Body of pancreas (tissue), 4 donors: Measurements from ENCODE around the gene IVL.

ENCODE experiments used
- CTCF ChIP-seq, 7 experiments: fragments of 450-650 bp in 4 of 7; fragments of 200-600 bp in 3 of 7; sonication (generic) in 3 of 7; IDR thresholded peaks; one replicate each; pipeline ENCODE4 v1.5.1; 2016 to 2019; ENCODE audit warnings: antibody characterized with exemption in 7 of 7
- POLR2A ChIP-seq, 3 donors: fragments of 450-650 bp; IDR thresholded peaks; one replicate each; pipeline ENCODE4 v1.6.1; 2016; ENCODE audit warnings: antibody characterized with exemption in 3 of 3, mild to moderate bottlenecking in 2 of 3

- TF ChIP-seq POLR2A (IDR thresholded peaks at IDR 0.05) (no peak), CTCF (IDR thresholded peaks at IDR 0.05) (no peak)
Observed at GRCh38 chr1:152861374-152861773, 47.0 kb upstream of the IVL start.
